ENCODE measurements around the gene KLHDC1. TPM values are rescaled to one million over a fixed set of nuclear protein-coding genes. Genes with fewer than 3 reads are reported as not detected.
"Not testable (repeated sequence)": the region's sequence is repeated elsewhere in the genome, so short reads cannot be mapped to it uniquely, and the experiment has no call there.

The KLHDC1 gene
- 10 to 100 TPM in 1 of 2 donors, 1 to 10 TPM in 1; 7.7 to 11.9 TPM for total RNA-seq
- long read RNA-seq, donor 1, partial matches to known transcripts = 0 of 5 reads
- long read RNA-seq, donor 1, other reads (novel, unspliced or antisense) = 2 of 5 reads
- long read RNA-seq, donor 2, partial matches to known transcripts = 0 of 4 reads
- long read RNA-seq, donor 2, other reads (novel, unspliced or antisense) = 2 of 4 reads

GRCh38 chr14:49692811-49693734 is at the start of gene KLHDC1:
TSS of gene KLHDC1 (plus strand) at chr14:49693120. CDS start at chr14:49693195, 75 bp downstream.
- DNase-seq (ENCODE audit: low spot score) = peak; percentile 97
- intact Hi-C loops (cut with DNase I) = loop anchor here in 1 of 2 donors (10.0 kb wide), 1 partner anchor 58 kb away; the partner anchor contains the start of gene DNAAF2

GRCh38 chr14:49653508-49653907 is 39.4 kb upstream of the KLHDC1 start:
- DNase-seq (ENCODE audit: low spot score) = no peak
- intact Hi-C loops (cut with DNase I) = no loop called here

GRCh38 chr14:49654511-49654910 is 38.4 kb upstream of the KLHDC1 start:
- intact Hi-C loops (cut with DNase I) = no loop called here

GRCh38 chr14:49657500-49657899 is 35.4 kb upstream of the KLHDC1 start:
- intact Hi-C loops (cut with DNase I); DNase-seq (ENCODE audit: low spot score): not testable (repeated sequence)

More at GRCh38 chr14:49654511-49654910, 38.4 kb upstream of the KLHDC1 start:
- DNase-seq (ENCODE audit: low spot score) = no peak

- DNase-seq (ENCODE audit: low spot score) = no peak
- intact Hi-C loops (cut with DNase I) = no loop called here
These were observed 33.1 kb upstream of the KLHDC1 start for GRCh38 chr14:49659526-49660455.

GRCh38 chr14:49670475-49670874 is 22.4 kb upstream of the KLHDC1 start:
- intact Hi-C loops (cut with DNase I) = no loop called here
- DNase-seq (ENCODE audit: low spot score) = no peak

- intact Hi-C loops (cut with DNase I) = no loop called here
- no peak for DNase-seq (ENCODE audit: low spot score)
These were observed 19.3 kb upstream of the KLHDC1 start for GRCh38 chr14:49673586-49673985.

- DNase-seq (ENCODE audit: low spot score) = no peak
These were observed 15.3 kb upstream of the KLHDC1 start for GRCh38 chr14:49677643-49678042.

GRCh38 chr14:49679271-49679670 is 13.6 kb upstream of the KLHDC1 start:
- intact Hi-C loops (cut with DNase I) = no loop called here
- no peak for DNase-seq (ENCODE audit: low spot score)

More at GRCh38 chr14:49677643-49678042, 15.3 kb upstream of the KLHDC1 start:
- intact Hi-C loops (cut with DNase I) = no loop called here

- DNase-seq (ENCODE audit: low spot score) = no peak
- intact Hi-C loops (cut with DNase I) = no loop called here
These were observed 6.5 kb upstream of the KLHDC1 start for GRCh38 chr14:49686425-49686824.

- DNase-seq (ENCODE audit: low spot score) = peak; percentile 93
These were observed 4.8 kb upstream of the KLHDC1 start, which contains the start of gene POLE2 for GRCh38 chr14:49687942-49688700. TSS of gene POLE2 (minus strand) at chr14:49688214. CDS start at chr14:49688203, 11 bp downstream.

GRCh38 chr14:49688701-49689030 is 4.3 kb upstream of the KLHDC1 start:
- intact Hi-C loops (cut with DNase I) = no loop called here
- no peak for DNase-seq (ENCODE audit: low spot score)

More at GRCh38 chr14:49687942-49688700, 4.8 kb upstream of the KLHDC1 start, which contains the start of gene POLE2:
- intact Hi-C loops (cut with DNase I) = no loop called here

- DNase-seq (ENCODE audit: low spot score) = no peak
- intact Hi-C loops (cut with DNase I) = loop anchor here in 1 of 2 donors (10.0 kb wide), 1 partner anchor 56 kb away; the partner anchor contains the start of gene DNAAF2
These were observed 1.9 kb upstream of the KLHDC1 start for GRCh38 chr14:49691031-49691430.

GRCh38 chr14:49692193-49692757 is 645 bp upstream of the KLHDC1 start:
- intact Hi-C loops (cut with DNase I) = loop anchor here in 1 of 2 donors (10.0 kb wide), 1 partner anchor 57 kb away; the partner anchor contains the start of gene DNAAF2
- DNase-seq (ENCODE audit: low spot score) = no peak

GRCh38 chr14:49693735-49694124 is 810 bp downstream of the KLHDC1 start:
- intact Hi-C loops (cut with DNase I) = loop anchor here in 1 of 2 donors (10.0 kb wide), 1 partner anchor 59 kb away; the partner anchor contains the start of gene DNAAF2
- DNase-seq (ENCODE audit: low spot score) = not testable (repeated sequence)

GRCh38 chr14:49702725-49703124 is 9.8 kb downstream of the KLHDC1 start:
- intact Hi-C loops (cut with DNase I) = no loop called here
- no peak for DNase-seq (ENCODE audit: low spot score)

GRCh38 chr14:49703965-49704364 is 11.0 kb downstream of the KLHDC1 start:
- DNase-seq (ENCODE audit: low spot score) = no peak
- intact Hi-C loops (cut with DNase I) = no loop called here

GRCh38 chr14:49704471-49704870 is 11.6 kb downstream of the KLHDC1 start:
- DNase-seq (ENCODE audit: low spot score); intact Hi-C loops (cut with DNase I): not testable (repeated sequence)

All from posterior vena cava (tissue), 2 donors.